Loucy (cell line): ENCODE data around the gene GJB6.

ENCODE experiments used
- H2AFZ ChIP-seq: fragments of 200-600 bp; sonication (generic); 2 replicates; pipeline ENCODE4 v1.6.0; 2016; ENCODE audit warnings: antibody characterized with exemption, mild to moderate bottlenecking, low read length, moderate library complexity
- H3F3A ChIP-seq: fragments of 200-600 bp; 2 replicates; pipeline ENCODE4 v1.6.0; 2016; ENCODE audit warnings: antibody characterized with exemption, low read depth, mild to moderate bottlenecking
- H3K27me3 ChIP-seq: fragments of 200-600 bp; sonication (generic); 2 replicates; pipeline ENCODE4 v1.6.1; 2014; ENCODE audit warnings: low read length, mild to moderate bottlenecking; ENCODE audit not compliant: insufficient read depth, poor library complexity, severe bottlenecking
- H3K36me3 ChIP-seq: fragments of 200-600 bp; sonication (generic); 2 replicates; pipeline ENCODE4 v1.6.1; 2016; ENCODE audit warnings: low read length; ENCODE audit not compliant: insufficient read depth
- H3K4me1 ChIP-seq: fragments of 200-600 bp; sonication (generic); 2 replicates; pipeline ENCODE4 v1.5.1; 2014; ENCODE audit warnings: low read length, mild to moderate bottlenecking; ENCODE audit not compliant: insufficient read depth, poor library complexity, severe bottlenecking
- H3K4me2 ChIP-seq: fragments of 200-600 bp; sonication (generic); 2 replicates; pipeline ENCODE4 v1.6.0; 2014; ENCODE audit warnings: antibody characterized with exemption, low read length, low read depth, mild to moderate bottlenecking; ENCODE audit not compliant: poor library complexity, severe bottlenecking
- H3K4me3 ChIP-seq: fragments of 200-600 bp; sonication (generic); 2 replicates; pipeline ENCODE4 v1.5.1; 2014; ENCODE audit warnings: low read length, mild to moderate bottlenecking, mixed read lengths; ENCODE audit not compliant: poor library complexity, severe bottlenecking
- H3K79me2 ChIP-seq: fragments of 200-600 bp; sonication (generic); 2 replicates; pipeline ENCODE4 v1.6.1; 2014; ENCODE audit warnings: low read length; ENCODE audit not compliant: insufficient read depth
- H3K9ac ChIP-seq: fragments of 200-600 bp; sonication (generic); 2 replicates; pipeline ENCODE4 v1.6.0; 2014; ENCODE audit warnings: mild to moderate bottlenecking, low read depth, low read length, moderate library complexity; ENCODE audit not compliant: poor library complexity, severe bottlenecking
- H3K9me2 ChIP-seq: fragments of 200-600 bp; sonication (generic); replicated peaks from 2 replicates; pipeline ENCODE4 v1.6.1; 2016; ENCODE audit warnings: low read depth, low read length, mixed read lengths
- H3K9me3 ChIP-seq: fragments of 200-600 bp; sonication (generic); 2 replicates; pipeline ENCODE4 v1.6.1; 2014; ENCODE audit warnings: mild to moderate bottlenecking, antibody characterized with exemption, low read length, low read depth; ENCODE audit not compliant: insufficient read depth
- H4K20me1 ChIP-seq: fragments of 200-600 bp; sonication (generic); 2 replicates; pipeline ENCODE4 v1.6.0; 2014; ENCODE audit warnings: antibody characterized with exemption, low read length, mild to moderate bottlenecking; ENCODE audit not compliant: insufficient read depth, poor library complexity, severe bottlenecking
- CTCF ChIP-seq: fragments of 200-600 bp; sonication (generic); conservative IDR thresholded peaks from 2 replicates; pipeline ENCODE4 v1.5.1; 2014; ENCODE audit warnings: mild to moderate bottlenecking, antibody characterized with exemption, low read length
- EZH2phosphoT487 ChIP-seq: fragments of 200-600 bp; IDR thresholded peaks from 2 replicates; pipeline ENCODE4 v1.6.1; 2018; ENCODE audit warnings: antibody characterized with exemption, mild to moderate bottlenecking, moderate library complexity, borderline replicate concordance

Gene GJB6

GRCh38 chr13:20209948-20210347 lies 22.2 kb downstream of the GJB6 start:
- Histone ChIP-seq H3K79me2 (no peaks in the 10 kb centered on the region), H3K9me3 (no peaks in the 10 kb centered on the region), H3K4me2 (no peak overlapping the region), H3F3A (no peaks in the 10 kb centered on the region), H3K9ac (no peak overlapping the region), H3K9me2 (no peaks in the 10 kb centered on the region), H3K4me3 (no peak overlapping the region), H2AFZ (0 out of 2 replicates have a peak overlapping the region, but pooled peaks have one; percentile 17), H4K20me1 (no peaks in the 10 kb centered on the region), H3K36me3 (no peaks in the 10 kb centered on the region), H3K4me1 (no peaks in the 10 kb centered on the region), H3K27me3 (no peaks in the 10 kb centered on the region)
- TF ChIP-seq EZH2phosphoT487: no peak
- TF ChIP-seq CTCF: no peak

GRCh38 chr13:20206698-20207235 lies 25.4 kb downstream of the GJB6 start:
- H3K4me2 ChIP-seq: no peak overlapping the region

GRCh38 chr13:20206065-20206697 lies 25.9 kb downstream of the GJB6 start:
- H3F3A ChIP-seq: no peaks in the 10 kb centered on the region
- no peaks in the 10 kb centered on the region for H3K36me3 ChIP-seq
- H3K9me2 ChIP-seq: no peaks in the 10 kb centered on the region
- no peaks in the 10 kb centered on the region for H3K27me3 ChIP-seq
- TF ChIP-seq CTCF (0 out of 2 replicates have a peak, but pooled peaks have one; percentile 23), EZH2phosphoT487 (no peak)
- H3K4me2 ChIP-seq: no peak overlapping the region
- H3K4me1 ChIP-seq: no peaks in the 10 kb centered on the region
- H3K9ac ChIP-seq: no peak overlapping the region
- H4K20me1 ChIP-seq: no peaks in the 10 kb centered on the region
- H3K79me2 ChIP-seq: no peaks in the 10 kb centered on the region
- H2AFZ ChIP-seq: no peak overlapping the region
- H3K9me3 ChIP-seq: no peaks in the 10 kb centered on the region
- no peak overlapping the region for H3K4me3 ChIP-seq

More at GRCh38 chr13:20206698-20207235, 25.4 kb downstream of the GJB6 start:
- H3K9me2 ChIP-seq: no peaks in the 10 kb centered on the region
- TF ChIP-seq CTCF (no peak), EZH2phosphoT487 (no peak)
- no peaks in the 10 kb centered on the region for H3K36me3 ChIP-seq
- H3K4me1 ChIP-seq: no peaks in the 10 kb centered on the region
- H4K20me1 ChIP-seq: no peaks in the 10 kb centered on the region
- H3K9me3 ChIP-seq: no peaks in the 10 kb centered on the region
- H3K4me3 ChIP-seq: no peak overlapping the region
- no peaks in the 10 kb centered on the region for H3F3A ChIP-seq
- H3K9ac ChIP-seq: no peak overlapping the region
- H3K27me3 ChIP-seq: no peaks in the 10 kb centered on the region
- no peak overlapping the region for H2AFZ ChIP-seq
- H3K79me2 ChIP-seq: no peaks in the 10 kb centered on the region
